K562 (cell line): Measurements from ENCODE around the gene SMYD2.

Experiments
- KLF1 ChIP-seq: fragments of 450-650 bp; IDR thresholded peaks from 2 replicates; pipeline ENCODE4 v1.6.1; 2016; ENCODE audit warnings: missing genetic modification characterization, missing compliant biosample characterization
- POLR2A ChIP-seq: fragments of 450-650 bp; conservative IDR thresholded peaks from 2 replicates; pipeline ENCODE4 v1.6.1; 2016
- USF2 ChIP-seq: sonication (generic); formaldehyde crosslinking; IDR thresholded peaks from 2 replicates; pipeline ENCODE4 v1.5.0; 2020; ENCODE audit warnings: missing genetic modification reagents

DNA sequence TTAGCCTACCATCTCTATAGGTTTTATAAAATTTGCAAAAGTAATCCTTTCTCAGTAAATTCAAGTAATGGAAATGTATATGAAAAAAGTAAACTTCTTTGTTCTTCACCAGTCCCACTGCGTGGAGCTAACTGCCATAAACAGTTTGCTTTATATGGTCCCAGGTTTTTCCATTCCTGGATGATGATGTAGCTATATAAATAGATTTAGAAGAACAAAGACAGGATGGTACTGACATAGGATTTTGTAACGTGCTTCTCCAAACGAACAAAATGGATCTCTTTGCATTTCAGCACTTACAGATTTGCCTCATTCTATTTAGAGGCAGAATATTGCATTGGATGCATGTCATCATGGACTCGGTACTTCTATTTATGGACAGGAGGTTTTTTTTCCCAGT lies 57.3 kb downstream of the SMYD2 start:
- TF ChIP-seq USF2 (no peak), KLF1 (tag) (no peak), POLR2A (no peak)
